A549 (cell line): ENCODE results near the gene MED19. TPM values are rescaled to one million over a fixed set of nuclear protein-coding genes. Genes with fewer than 3 reads are reported as not detected.

ENCODE experiments used
- ATAC-seq, 2 experiments: fragments of 200-7000 bp in 1 of 2; fragments of >200 bp in 1 of 2; cut with Nextera tagmentation in 1 of 2; cut with Tn5 transposase in 1 of 2; 3 replicates each; pipeline versions ENCODE4 v1.8.0 to v1.9.1; 2018 to 2020; ENCODE audit warnings: mild to moderate bottlenecking in 1 of 2, moderate library complexity in 1 of 2
- CTCF ChIA-PET: fragments of 300-600 bp; sonication (Branson Sonifier 250); formaldehyde crosslinking; extraction: SDS; loops from one replicate; lab custom pipeline; 2021; ENCODE audit warnings: antibody characterized with exemption, inconsistent platforms; lab: Yijun Ruan, JAX
- POLR2A ChIA-PET: fragments of 350-600 bp; formaldehyde crosslinking; extraction: SDS; loops from one replicate; lab custom pipeline; 2021; ENCODE audit warnings: antibody characterized with exemption, inconsistent platforms; lab: Yijun Ruan, JAX
- DNase-seq, 2 experiments: peaks; one replicate each; pipeline versions ENCODE4 v3.0.0 to v3.0.0-alpha.2; 2011 to 2016; ENCODE audit warnings: low read depth in 1 of 2, low spot score in 1 of 2
- FAIRE-seq: peaks from 2 replicates; lab custom pipeline; 2011; peaks lifted over from hg19 to GRCh38; lab: Jason Lieb, UNC
- H3K27ac ChIP-seq, 2 experiments: fragments of >200 bp; sonication (Bioruptor Twin); formaldehyde crosslinking; 3 replicates each; pipeline ENCODE4 v1.5.1; 2016 to 2017
- H3K4me1 ChIP-seq: fragments of >200 bp; sonication (Bioruptor Twin); formaldehyde crosslinking; 3 replicates; pipeline ENCODE4 v1.6.1; 2016
- H3K4me2 ChIP-seq: fragments of >200 bp; sonication (Bioruptor Twin); formaldehyde crosslinking; 3 replicates; pipeline ENCODE4 v1.6.1; 2016
- H3K4me3 ChIP-seq: fragments of >200 bp; sonication (Bioruptor Twin); formaldehyde crosslinking; 3 replicates; pipeline ENCODE4 v1.5.1; 2016
- H3K9me3 ChIP-seq: fragments of >200 bp; sonication (Bioruptor Twin); formaldehyde crosslinking; 3 replicates; pipeline ENCODE4 v1.6.1; 2016
- CBX8 ChIP-seq: fragments of 200-600 bp; sonication (generic); IDR thresholded peaks from 2 replicates; pipeline ENCODE4 v1.6.1; 2016
- CHD2 ChIP-seq: fragments of 150-350 bp; IDR thresholded peaks from 2 replicates; pipeline ENCODE4 v1.6.1; 2014; ENCODE audit warnings: low read length; ENCODE audit not compliant: partially characterized antibody
- FOSB ChIP-seq: fragments of 250-450 bp; sonication (Bioruptor Pico); IDR thresholded peaks from 2 replicates; pipeline ENCODE4 v1.5.0; 2020; ENCODE audit warnings: mild to moderate bottlenecking, moderate library complexity
- FOSL2 ChIP-seq, 2 experiments: fragments of 450-650 bp in 1 of 2; fragments of >200 bp in 1 of 2; sonication (Bioruptor Twin) in 1 of 2; formaldehyde crosslinking; IDR thresholded peaks; 2 replicates each; pipeline versions ENCODE4 v1.5.0 to v1.6.1; 2016 to 2020; ENCODE audit warnings: mild to moderate bottlenecking in 1 of 2, moderate library complexity in 1 of 2
- FOXS1 ChIP-seq: fragments of 250-450 bp; sonication (Bioruptor Pico); IDR thresholded peaks from 2 replicates; pipeline ENCODE4 v1.5.0; 2020; ENCODE audit warnings: mild to moderate bottlenecking, moderate library complexity
- HDAC2 ChIP-seq: fragments of 200-600 bp; sonication (generic); IDR thresholded peaks from 2 replicates; pipeline ENCODE4 v1.6.1; 2016
- HES2 ChIP-seq: fragments of >200 bp; sonication (Bioruptor Twin); formaldehyde crosslinking; IDR thresholded peaks from 2 replicates; pipeline ENCODE4 v1.6.1; 2016
- HMGXB4 ChIP-seq: fragments of 250-450 bp; sonication (Bioruptor Pico); IDR thresholded peaks from 2 replicates; pipeline ENCODE4 v1.5.0; 2021; ENCODE audit warnings: mild to moderate bottlenecking, moderate library complexity, borderline replicate concordance
- HOXA7 ChIP-seq: fragments of 250-450 bp; sonication (Bioruptor Pico); IDR thresholded peaks from 2 replicates; pipeline ENCODE4 v1.5.0; 2020; ENCODE audit warnings: mild to moderate bottlenecking, moderate library complexity
- HOXB5 ChIP-seq: fragments of 250-450 bp; sonication (Bioruptor Pico); IDR thresholded peaks from 2 replicates; pipeline ENCODE4 v1.5.0; 2020; ENCODE audit warnings: mild to moderate bottlenecking, moderate library complexity
- JUN ChIP-seq, 2 experiments: fragments of >200 bp; sonication (Bioruptor Twin); formaldehyde crosslinking; IDR thresholded peaks; 2 replicates in 1 of 2; 3 replicates in 1 of 2; pipeline ENCODE4 v1.6.1; 2016 to 2017
- JUNB ChIP-seq: fragments of >200 bp; sonication (Bioruptor Twin); formaldehyde crosslinking; IDR thresholded peaks from 2 replicates; pipeline ENCODE4 v1.6.1; 2016
- MYC ChIP-seq: IDR thresholded peaks from 2 replicates; pipeline ENCODE4 v1.6.1; 2012; ENCODE audit warnings: mild to moderate bottlenecking, inconsistent platforms, low read length, improper control_type of control experiment, borderline replicate concordance
- NFE2L2 ChIP-seq: fragments of 150-350 bp; conservative IDR thresholded peaks from 2 replicates; pipeline ENCODE4 v1.6.1; 2014; ENCODE audit warnings: low read length
- PHF8 ChIP-seq: fragments of 200-600 bp; sonication (generic); IDR thresholded peaks from 2 replicates; pipeline ENCODE4 v1.6.1; 2016; ENCODE audit warnings: low read depth, mild to moderate bottlenecking, antibody characterized with exemption, moderate library complexity, borderline replicate concordance
- RAD21 ChIP-seq, 2 experiments: fragments of >200 bp in 1 of 2; sonication (Bioruptor Twin) in 1 of 2; formaldehyde crosslinking in 1 of 2; IDR thresholded peaks in 1 of 2; conservative IDR thresholded peaks in 1 of 2; 2 replicates in 1 of 2; 3 replicates in 1 of 2; pipeline ENCODE4 v1.6.1; 2012 to 2018; ENCODE audit warnings: inconsistent platforms in 1 of 2
- RARB ChIP-seq: fragments of 250-450 bp; sonication (Bioruptor Pico); IDR thresholded peaks from 2 replicates; pipeline ENCODE4 v1.8.0; 2021; ENCODE audit warnings: mild to moderate bottlenecking, moderate library complexity
- RNF2 ChIP-seq: fragments of 200-600 bp; sonication (generic); IDR thresholded peaks from 2 replicates; pipeline ENCODE4 v1.6.1; 2016; ENCODE audit warnings: low read depth, mild to moderate bottlenecking, antibody characterized with exemption, moderate library complexity, borderline replicate concordance
- SREBF2 ChIP-seq: fragments of 450-650 bp; IDR thresholded peaks from 2 replicates; pipeline ENCODE4 v1.6.1; 2014; ENCODE audit warnings: mild to moderate bottlenecking, moderate library complexity
- TP53 ChIP-seq: fragments of 250-450 bp; sonication (Bioruptor Pico); IDR thresholded peaks from 2 replicates; pipeline ENCODE4 v1.5.0; 2021; ENCODE audit warnings: mild to moderate bottlenecking, moderate library complexity
- ZFP36 ChIP-seq: fragments of 450-650 bp; IDR thresholded peaks from 2 replicates; pipeline ENCODE4 v1.6.1; 2014; ENCODE audit warnings: borderline replicate concordance; ENCODE audit not compliant: partially characterized antibody
- WGBS: methylation state at CpG from one replicate; pipeline ENCODE4 v1.1.6; 2017; ENCODE audit errors: missing lambda C conversion rate; 5-methylcytosine and 5-hydroxymethylcytosine counted together
- polyA plus RNA-seq, 4 experiments: library from polyadenylated mRNA; depleted of rRNA in 3 of 4; stranded (reverse); fragments of >200 nt; fragmentation: RNase III in 1 of 4; extraction: RNeasy Plus Mini Kit Qiagen cat#74134 plus additional on column Dnase treatment in 1 of 4; gene quantifications; 2 replicates in 3 of 4; 3 replicates in 1 of 4; pipeline ENCODE4 v1.2.3, GENCODE V29; 2011 to 2017
- TF ChIP-seq, protein P1 (sequence below): fragments of 450-650 bp; IDR thresholded peaks from 2 replicates; pipeline ENCODE4 v1.6.1; 2014; ENCODE audit warnings: antibody characterized with exemption
- TF ChIP-seq, protein P2 (sequence below): IDR thresholded peaks from 2 replicates; pipeline ENCODE4 v1.6.1; 2012; ENCODE audit warnings: low read depth, borderline replicate concordance

Gene MED19
- polyA plus RNA-seq, 2 of the 4 experiments (the other 2 are of a cell fraction) = 23.3 to 38.5 TPM

- CTCF ChIA-PET = interaction anchor here (0.6 to 10.0 kb wide), 5 partner anchors 9 to 56 kb away, joined by 3 to 231 read pairs (median 3); no protein-coding TSS in a partner anchor
Observed at GRCh38 chr11:57746920-57747319, 34.9 kb upstream of the MED19 start.

DNA sequence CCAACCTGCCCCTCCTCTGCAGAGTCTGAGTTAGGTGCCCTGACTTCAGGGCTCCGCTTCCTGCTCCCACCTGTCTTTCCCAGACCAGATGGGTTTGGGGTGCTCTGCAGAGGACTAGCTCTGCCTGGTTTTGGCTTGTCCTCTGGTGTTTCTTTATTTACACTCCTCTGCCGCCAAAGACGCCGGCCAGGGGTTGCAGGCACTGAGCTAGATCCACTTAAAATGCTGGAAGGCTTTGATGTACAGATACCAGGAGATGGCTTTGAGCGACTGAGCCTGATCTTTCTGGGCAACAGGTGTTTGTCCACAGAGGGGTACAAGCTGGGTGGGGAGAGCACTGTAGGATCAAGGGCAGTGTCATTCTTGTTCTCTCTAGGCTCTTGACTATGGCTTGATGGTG, 33.2 kb upstream of the MED19 start:
- Histone ChIP-seq H3K9me3 (no peaks in the 10 kb centered on the region), H3K4me2 (no peak overlapping the region), H3K4me1 (peaks cover 14% of the 10 kb centered on the region)
- CTCF ChIA-PET = interaction anchor here (0.7 to 10.0 kb wide), 4 partner anchors 12 to 780 kb away, joined by 3 to 231 read pairs (median 3); no protein-coding TSS in a partner anchor
- DNase-seq (no peak), FAIRE-seq (no peak)
- WGBS = 96% methylated on average over 5 of the region's 5 CpGs
- TF ChIP-seq CHD2 = no peak
- TF ChIP-seq HOXA7 (CRISPR knock-in tag) = no peak
- TF ChIP-seq, protein P1, sequence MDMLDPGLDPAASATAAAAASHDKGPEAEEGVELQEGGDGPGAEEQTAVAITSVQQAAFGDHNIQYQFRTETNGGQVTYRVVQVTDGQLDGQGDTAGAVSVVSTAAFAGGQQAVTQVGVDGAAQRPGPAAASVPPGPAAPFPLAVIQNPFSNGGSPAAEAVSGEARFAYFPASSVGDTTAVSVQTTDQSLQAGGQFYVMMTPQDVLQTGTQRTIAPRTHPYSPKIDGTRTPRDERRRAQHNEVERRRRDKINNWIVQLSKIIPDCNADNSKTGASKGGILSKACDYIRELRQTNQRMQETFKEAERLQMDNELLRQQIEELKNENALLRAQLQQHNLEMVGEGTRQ = no peak
- TF ChIP-seq HES2 = no peak
- no peak for TF ChIP-seq CBX8
- TF ChIP-seq NFE2L2 = no peak
- TF ChIP-seq, all 56 proteins: peak for 0
- no peak for ATAC-seq
- H3K27ac ChIP-seq = no peak overlapping the region
- POLR2A ChIA-PET = no interaction called here
- no peak overlapping the region for H3K4me3 ChIP-seq

More at GRCh38 chr11:57746920-57747319, 34.9 kb upstream of the MED19 start:
- ATAC-seq = no peak
- no peak for TF ChIP-seq FOSB (CRISPR knock-in tag)
- TF ChIP-seq SREBF2 = no peak
- no peak for TF ChIP-seq PHF8
- no peak for TF ChIP-seq HMGXB4 (CRISPR knock-in tag)
- TF ChIP-seq MYC = no peak
- TF ChIP-seq RAD21 (conservative IDR thresholded peaks at IDR 0.05 in 1 of 2, IDR thresholded peaks at IDR 0.05 in 1 of 2) = no peak
- TF ChIP-seq TP53 (CRISPR knock-in tag) = no peak
- no peak for TF ChIP-seq JUN (IDR thresholded peaks at IDR 0.05)
- no peak for TF ChIP-seq HOXB5 (CRISPR knock-in tag)
- no peak for TF ChIP-seq ZFP36
- TF ChIP-seq FOXS1 = no peak
- no peak for TF ChIP-seq JUNB
- no peak for TF ChIP-seq RNF2
- TF ChIP-seq FOSL2 (IDR thresholded peaks at IDR 0.05) = no peak
- TF ChIP-seq FOSL2 (CRISPR knock-in tag; IDR thresholded peaks at IDR 0.05) = no peak
- TF ChIP-seq HDAC2 = no peak
- TF ChIP-seq, protein P2, sequence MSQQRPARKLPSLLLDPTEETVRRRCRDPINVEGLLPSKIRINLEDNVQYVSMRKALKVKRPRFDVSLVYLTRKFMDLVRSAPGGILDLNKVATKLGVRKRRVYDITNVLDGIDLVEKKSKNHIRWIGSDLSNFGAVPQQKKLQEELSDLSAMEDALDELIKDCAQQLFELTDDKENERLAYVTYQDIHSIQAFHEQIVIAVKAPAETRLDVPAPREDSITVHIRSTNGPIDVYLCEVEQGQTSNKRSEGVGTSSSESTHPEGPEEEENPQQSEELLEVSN = no peak
- TF ChIP-seq HOXA7 (CRISPR knock-in tag) = no peak
- no peak for TF ChIP-seq CHD2
- no peak for TF ChIP-seq RARB
- no peak for FAIRE-seq
- Histone ChIP-seq H3K4me2 (no peak overlapping the region), H3K27ac (no peak overlapping the region), H3K4me3 (no peak overlapping the region), H3K9me3 (no peaks in the 10 kb centered on the region), H3K4me1 (peaks cover 10% of the 10 kb centered on the region)
- POLR2A ChIA-PET = interaction anchor here (0.9 to 1.7 kb wide), 2 partner anchors 14 to 54 kb away, joined by 3 to 8 read pairs; no protein-coding TSS in a partner anchor
- 94% methylated on average over 1 of the region's 1 CpG for WGBS
- DNase-seq = no peak
